Measurements from ENCODE around the gene TIGD6.

TIGD6 gene

GRCh38 chr5:150016537-150016936, 16.1 kb upstream of the TIGD6 start:
- DNase-seq (ENCODE audit: low read depth, low spot score) = no peak

GRCh38 chr5:150015415-150015814, 15.0 kb upstream of the TIGD6 start:
- no peak for DNase-seq (ENCODE audit: low read depth, low spot score)

GRCh38 chr5:150014456-150014855, 14.0 kb upstream of the TIGD6 start:
- no peak for DNase-seq (ENCODE audit: low read depth, low spot score)

GRCh38 chr5:150013931-150014330, 13.5 kb upstream of the TIGD6 start:
- DNase-seq (ENCODE audit: low read depth, low spot score) = no peak

GRCh38 chr5:150009671-150010387, 9.4 kb upstream of the TIGD6 start:
- DNase-seq (ENCODE audit: low read depth, low spot score) = no peak

- DNase-seq (ENCODE audit: low read depth, low spot score) = no peak
Observed at GRCh38 chr5:150007050-150007449, 6.6 kb upstream of the TIGD6 start.

- no peak for DNase-seq (ENCODE audit: low read depth, low spot score)
Observed at GRCh38 chr5:150006318-150006717, 5.9 kb upstream of the TIGD6 start.

GRCh38 chr5:150001660-150002486, 1.4 kb upstream of the TIGD6 start:
- DNase-seq (ENCODE audit: low read depth, low spot score) = peak; percentile 28

- peak; percentile 1 for DNase-seq (ENCODE audit: low read depth, low spot score)
Observed at GRCh38 chr5:150000990-150001659, 671 bp upstream of the TIGD6 start.

- no peak for DNase-seq (ENCODE audit: low read depth, low spot score)
Observed at GRCh38 chr5:149999866-150000255, 593 bp downstream of the TIGD6 start.

- DNase-seq (ENCODE audit: low read depth, low spot score) = no peak
Observed at GRCh38 chr5:149999359-149999758, 1.1 kb downstream of the TIGD6 start.

GRCh38 chr5:149998281-149998680, 2.2 kb downstream of the TIGD6 start:
- no peak for DNase-seq (ENCODE audit: low read depth, low spot score)

GRCh38 chr5:149996205-149996890, 4.1 kb downstream of the TIGD6 start:
- no peak for DNase-seq (ENCODE audit: low read depth, low spot score)

- DNase-seq (ENCODE audit: low read depth, low spot score) = no peak
Observed at GRCh38 chr5:149995385-149996204, 4.9 kb downstream of the TIGD6 start.

- no peak for DNase-seq (ENCODE audit: low read depth, low spot score)
Observed at GRCh38 chr5:149993471-149993870, 7.0 kb downstream of the TIGD6 start.

- peak; percentile 43 for DNase-seq (ENCODE audit: low read depth, low spot score)
Observed at GRCh38 chr5:149990518-149991376, 9.7 kb downstream of the TIGD6 start.

GRCh38 chr5:149988126-149988525, 12.3 kb downstream of the TIGD6 start:
- no peak for DNase-seq (ENCODE audit: low read depth, low spot score)

- DNase-seq (ENCODE audit: low read depth, low spot score) = no peak
Observed at GRCh38 chr5:149982505-149982904, 17.9 kb downstream of the TIGD6 start.

- no peak for DNase-seq (ENCODE audit: low read depth, low spot score)
Observed at GRCh38 chr5:149981206-149981605, 19.2 kb downstream of the TIGD6 start.

GRCh38 chr5:149979896-149980295, 20.6 kb downstream of the TIGD6 start:
- DNase-seq (ENCODE audit: low read depth, low spot score) = no peak

All from activated CD4-positive, CD25-positive, alpha-beta regulatory T cell treated with anti-CD3 and anti-CD28 coated beads, Interleukin-2, amount 50 U/mL, for 16 hours (primary cell).